Colonic mucosa (tissue), 4 donors: ENCODE measurements around the gene CLTCL1. TPM values are rescaled to one million over a fixed set of nuclear protein-coding genes. Genes with fewer than 3 reads are reported as not detected.
A peak's percentile ranks its signal among the peaks of the same experiment; 100 is the strongest.

ENCODE experiments used
- DNase-seq: peaks from one replicate; pipeline ENCODE4 v3.0.0-alpha.2; 2020
- H3K27ac ChIP-seq: fragments of 200-600 bp; one replicate; pipeline ENCODE4 v1.8.0; 2021
- H3K27me3 ChIP-seq: fragments of 200-600 bp; one replicate; pipeline ENCODE4 v1.8.0; 2021
- H3K36me3 ChIP-seq: fragments of 200-600 bp; one replicate; pipeline ENCODE4 v1.8.0; 2021
- H3K4me1 ChIP-seq: fragments of 200-600 bp; one replicate; pipeline ENCODE4 v1.8.0; 2021; ENCODE audit warnings: mild to moderate bottlenecking
- H3K4me3 ChIP-seq: fragments of 200-600 bp; one replicate; pipeline ENCODE4 v1.8.0; 2021
- H3K9ac ChIP-seq, 2 donors: one replicate each; pipeline ENCODE4 v1.7.0; 2013; ENCODE audit warnings: control low read depth in 2 of 2, low read depth in 2 of 2, low read length in 2 of 2
- H3K9me3 ChIP-seq: fragments of 200-600 bp; one replicate; pipeline ENCODE4 v1.8.0; 2021
- intact Hi-C: fragments of 100-400 bp; cut with DNase I; formaldehyde crosslinking; loops from one replicate; pipeline ENCODE4 v1.14.1; 2022
- total RNA-seq, 2 donors: library from RNA; stranded (reverse); fragmentation: NEBNext Ultra II Directional in 1 of 2; extraction: Animal tissue kit (Norgen Biotek cat#: 25700) in 1 of 2; gene quantifications; one replicate each; pipeline ENCODE4 v1.2.1, GENCODE V29; 2021
- TF ChIP-seq, protein P1 (sequence below): fragments of 200-600 bp; IDR thresholded peaks from one replicate; pipeline ENCODE4 v1.8.0; 2022; ENCODE audit warnings: antibody characterized with exemption, mild to moderate bottlenecking
- donor health status: healthy.
- donor health status: DM: no; HTN: no; CAD: no.
- donor health status: DM: no; HTN: no; CAD: no.

CLTCL1 gene
- total RNA-seq, 2 donors from 2014 or later: 3.4 to 3.5 TPM

DNA sequence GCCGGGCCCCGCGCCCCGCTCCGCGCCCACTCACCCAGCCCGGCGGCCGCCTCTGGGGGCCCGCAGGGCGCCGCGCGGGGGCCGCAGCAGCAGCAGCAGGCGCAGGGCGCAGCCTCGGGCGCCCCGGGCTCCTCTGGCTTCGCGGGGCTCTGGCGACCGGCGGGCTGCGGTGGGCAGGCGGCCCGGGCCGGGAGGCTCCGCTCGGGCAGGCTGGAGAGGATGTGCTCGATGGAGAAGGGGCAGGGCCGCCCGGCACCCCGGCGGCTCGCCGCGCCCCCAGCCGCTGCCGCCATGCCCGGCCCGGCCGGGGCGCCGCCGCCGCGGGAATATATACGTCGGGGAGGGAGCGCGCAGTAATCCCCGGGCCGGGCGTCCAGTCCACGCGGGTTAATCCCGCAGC lies 141.5 kb downstream of the CLTCL1 start, which contains the start of gene GSC2:
TSS of gene GSC2 (minus strand) at position 302 of the 400 bp plus-strand sequence. CDS start at position 293, 9 bp downstream.
- TF ChIP-seq, protein P1, sequence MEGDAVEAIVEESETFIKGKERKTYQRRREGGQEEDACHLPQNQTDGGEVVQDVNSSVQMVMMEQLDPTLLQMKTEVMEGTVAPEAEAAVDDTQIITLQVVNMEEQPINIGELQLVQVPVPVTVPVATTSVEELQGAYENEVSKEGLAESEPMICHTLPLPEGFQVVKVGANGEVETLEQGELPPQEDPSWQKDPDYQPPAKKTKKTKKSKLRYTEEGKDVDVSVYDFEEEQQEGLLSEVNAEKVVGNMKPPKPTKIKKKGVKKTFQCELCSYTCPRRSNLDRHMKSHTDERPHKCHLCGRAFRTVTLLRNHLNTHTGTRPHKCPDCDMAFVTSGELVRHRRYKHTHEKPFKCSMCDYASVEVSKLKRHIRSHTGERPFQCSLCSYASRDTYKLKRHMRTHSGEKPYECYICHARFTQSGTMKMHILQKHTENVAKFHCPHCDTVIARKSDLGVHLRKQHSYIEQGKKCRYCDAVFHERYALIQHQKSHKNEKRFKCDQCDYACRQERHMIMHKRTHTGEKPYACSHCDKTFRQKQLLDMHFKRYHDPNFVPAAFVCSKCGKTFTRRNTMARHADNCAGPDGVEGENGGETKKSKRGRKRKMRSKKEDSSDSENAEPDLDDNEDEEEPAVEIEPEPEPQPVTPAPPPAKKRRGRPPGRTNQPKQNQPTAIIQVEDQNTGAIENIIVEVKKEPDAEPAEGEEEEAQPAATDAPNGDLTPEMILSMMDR: no peak
- H3K36me3 ChIP-seq: no peaks in the 10 kb centered on the region
- no peak within 1 kb of the TSS for H3K27ac ChIP-seq
- H3K9me3 ChIP-seq: no peaks in the 10 kb centered on the region
- peaks cover 36% of the 10 kb centered on the region for H3K27me3 ChIP-seq
- H3K9ac ChIP-seq: no peak within 1 kb of the TSS
- peak within 1 kb of the TSS; percentile 7 for H3K4me3 ChIP-seq
- no peaks in the 10 kb centered on the region for H3K4me1 ChIP-seq
- intact Hi-C loops: loop anchor here (5.0 kb wide), 1 partner anchor 482 kb away; no protein-coding TSS in a partner anchor
- DNase-seq: no peak

DNA sequence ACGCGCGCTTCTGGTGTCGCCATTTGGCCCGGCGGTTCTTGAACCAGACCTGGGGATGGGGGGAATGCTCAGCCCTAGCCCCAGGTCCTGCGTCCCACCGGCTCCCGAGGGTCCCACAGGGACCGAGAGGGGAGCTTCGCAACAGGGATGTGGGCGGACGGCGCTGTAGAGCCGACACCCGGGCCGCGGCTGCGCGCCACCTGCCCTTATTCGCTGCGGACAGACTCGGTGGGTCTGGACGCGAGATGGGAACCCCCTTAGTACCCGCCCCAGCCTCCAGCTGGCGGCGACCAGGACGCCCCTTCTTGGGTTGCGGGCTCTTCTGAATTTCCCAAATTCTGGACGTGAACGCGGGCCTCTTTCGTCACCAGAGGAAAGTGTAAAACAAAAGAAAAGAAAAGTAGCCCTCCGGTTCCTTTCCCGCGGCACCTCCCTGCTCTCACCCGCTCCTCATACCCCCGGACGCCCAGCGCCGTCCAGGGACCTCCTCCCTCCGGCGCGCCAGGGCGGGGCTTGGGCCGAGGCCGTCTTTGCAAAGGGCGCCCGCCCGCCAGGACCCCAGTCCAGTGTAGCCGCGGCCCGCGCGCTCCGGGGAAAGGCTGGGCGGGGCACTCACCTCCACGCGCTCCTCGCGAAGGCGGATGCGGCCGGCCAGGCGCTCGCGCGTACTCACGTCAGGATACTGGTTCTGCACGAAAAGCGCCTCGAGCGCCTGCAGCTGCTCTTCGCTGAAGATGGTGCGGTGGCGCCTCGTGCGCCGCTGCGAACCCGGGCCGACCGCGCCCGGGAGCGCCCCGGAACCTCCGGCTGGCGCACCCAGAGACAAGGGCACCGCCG lies 142.3 kb downstream of the CLTCL1 start:
- no peak for DNase-seq
- H3K9me3 ChIP-seq: no peaks in the 10 kb centered on the region

DNA sequence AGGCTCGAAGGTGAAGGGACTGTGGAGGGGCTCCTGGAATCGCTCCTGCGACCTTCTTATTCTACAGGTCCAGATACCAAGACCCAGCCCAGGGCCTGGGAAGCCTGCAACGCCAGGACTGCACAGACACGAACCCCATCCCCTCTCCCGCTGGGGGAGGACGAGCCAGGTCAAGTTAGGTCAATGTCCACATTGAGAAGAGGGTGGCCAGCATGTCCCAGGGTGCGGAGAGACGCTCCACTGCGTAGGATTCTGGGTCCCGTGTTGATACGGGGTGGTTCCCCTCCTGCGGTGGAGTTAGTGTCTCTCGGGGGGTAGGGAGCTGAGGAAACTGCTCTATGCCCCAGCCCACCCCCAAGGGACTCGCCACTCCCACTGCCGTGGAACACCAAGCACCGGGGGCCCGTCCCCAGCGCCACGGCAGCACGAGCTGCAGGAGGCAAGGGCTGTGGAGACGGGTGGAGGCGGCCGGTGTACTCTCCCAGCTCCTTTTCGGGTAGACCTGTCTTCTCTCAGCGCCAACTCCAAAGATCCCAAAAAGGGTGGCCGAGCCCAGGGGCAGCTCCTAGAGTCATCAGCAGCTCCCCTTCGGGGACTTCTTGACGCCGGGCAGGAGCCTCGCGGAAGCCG lies 143.0 kb downstream of the CLTCL1 start:
- peaks cover 3% of the 10 kb centered on the region for H3K4me1 ChIP-seq
- no peak overlapping the region for H3K4me3 ChIP-seq
- TF ChIP-seq, protein P1: no peak
- H3K9ac ChIP-seq: no peak overlapping the region
- no peaks in the 10 kb centered on the region for H3K9me3 ChIP-seq
- H3K36me3 ChIP-seq: no peaks in the 10 kb centered on the region
- intact Hi-C loops: loop anchor here (5.0 kb wide), 1 partner anchor 484 kb away; no protein-coding TSS in a partner anchor
- DNase-seq: no peak
- peaks cover 36% of the 10 kb centered on the region for H3K27me3 ChIP-seq
- H3K27ac ChIP-seq: no peak overlapping the region

More for the DNA sequence above, 142.3 kb downstream of the CLTCL1 start:
- Histone ChIP-seq H3K27ac (no peak overlapping the region), H3K4me1 (no peaks in the 10 kb centered on the region), H3K27me3 (peaks cover 36% of the 10 kb centered on the region), H3K9ac (no peak overlapping the region), H3K36me3 (no peaks in the 10 kb centered on the region), H3K4me3 (peak overlapping the region; percentile 7)
- TF ChIP-seq, protein P1: no peak
- intact Hi-C loops: loop anchor here (5.0 kb wide), 1 partner anchor 483 kb away; no protein-coding TSS in a partner anchor

DNA sequence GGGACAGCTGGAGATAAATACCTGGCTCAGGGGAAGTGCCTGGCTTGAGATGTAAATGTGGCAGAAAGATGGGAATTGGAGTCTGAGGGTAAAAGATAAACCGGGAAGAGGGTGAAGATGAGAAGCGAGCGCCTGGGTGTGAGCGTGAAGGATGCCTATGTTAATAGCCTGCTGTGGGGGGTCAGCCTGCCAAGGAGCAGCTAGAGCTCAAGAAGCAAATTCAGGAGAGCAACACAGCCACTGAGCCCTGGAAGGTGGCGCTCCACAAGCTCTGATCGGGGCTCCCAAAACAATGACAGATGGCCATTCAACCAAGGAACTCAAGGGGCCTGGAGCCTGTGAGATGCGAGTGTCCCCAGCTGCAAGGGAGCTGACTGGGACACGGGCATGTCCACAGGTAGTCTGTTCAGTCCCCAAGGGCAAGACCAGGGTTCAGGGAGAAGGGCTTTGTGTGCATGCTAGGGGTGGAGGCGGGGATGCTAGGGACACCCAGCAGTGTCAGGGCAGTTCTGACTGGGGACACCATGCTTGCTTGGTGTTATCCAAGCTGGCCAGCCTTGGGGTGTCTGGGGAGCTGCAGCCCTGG lies 144.2 kb downstream of the CLTCL1 start:
- H3K27ac ChIP-seq: no peak overlapping the region
- H3K4me3 ChIP-seq: no peak overlapping the region
- H3K9me3 ChIP-seq: no peaks in the 10 kb centered on the region
- no peak for DNase-seq
- TF ChIP-seq, protein P1: no peak
- peaks cover 36% of the 10 kb centered on the region for H3K27me3 ChIP-seq
- intact Hi-C loops: loop anchor here (5.0 kb wide), 1 partner anchor 485 kb away; no protein-coding TSS in a partner anchor
- H3K36me3 ChIP-seq: no peaks in the 10 kb centered on the region
- no peak overlapping the region for H3K9ac ChIP-seq
- peaks cover 6% of the 10 kb centered on the region for H3K4me1 ChIP-seq
